Astrocyte (in vitro differentiated cells and primary cell): ENCODE results near the gene MARK1. TPM values are rescaled to one million over a fixed set of nuclear protein-coding genes. Genes with fewer than 3 reads are reported as not detected.

Experiments
- DNase-seq: peaks from one replicate; pipeline ENCODE4 v3.0.0-alpha.2; 2010; ENCODE audit warnings: low read depth
- FAIRE-seq: peaks from 2 replicates; lab custom pipeline; 2011; peaks lifted over from hg19 to GRCh38; lab: Jason Lieb, UNC
- H2AFZ ChIP-seq: 2 replicates; pipeline ENCODE4 v1.6.0; 2012; ENCODE audit warnings: low read depth, low read length, inconsistent platforms
- H3K27ac ChIP-seq: 2 replicates; pipeline ENCODE4 v1.5.1; 2011; ENCODE audit warnings: low read depth, low read length, inconsistent platforms
- H3K27me3 ChIP-seq: 2 replicates; pipeline ENCODE4 v1.6.0; 2011; ENCODE audit warnings: low read length, inconsistent platforms; ENCODE audit not compliant: insufficient read depth
- H3K36me3 ChIP-seq: 2 replicates; pipeline ENCODE4 v1.5.1; 2011; ENCODE audit warnings: low read length, inconsistent platforms; ENCODE audit not compliant: insufficient read depth
- H3K4me1 ChIP-seq: 2 replicates; pipeline ENCODE4 v1.5.1; 2011; ENCODE audit warnings: low read length, inconsistent platforms; ENCODE audit not compliant: insufficient read depth
- H3K4me2 ChIP-seq: 2 replicates; pipeline ENCODE4 v1.6.0; 2012; ENCODE audit warnings: low read length, inconsistent platforms
- H3K4me3 ChIP-seq: 2 replicates; pipeline ENCODE4 v1.5.1; 2011; ENCODE audit warnings: low read depth, mild to moderate bottlenecking, low read length, inconsistent platforms; ENCODE audit not compliant: insufficient read depth
- H3K79me2 ChIP-seq: 2 replicates; pipeline ENCODE4 v1.6.0; 2012; ENCODE audit warnings: mild to moderate bottlenecking, low read length, inconsistent platforms; ENCODE audit not compliant: insufficient read depth
- H3K9ac ChIP-seq: 2 replicates; pipeline ENCODE4 v1.6.0; 2012; ENCODE audit warnings: mild to moderate bottlenecking, low read length, inconsistent platforms
- H3K9me3 ChIP-seq: 2 replicates; pipeline ENCODE4 v1.5.1; 2012; ENCODE audit warnings: low read depth, mild to moderate bottlenecking, low read length, inconsistent platforms; ENCODE audit not compliant: insufficient read depth
- H4K20me1 ChIP-seq: 2 replicates; pipeline ENCODE4 v1.6.0; 2012; ENCODE audit warnings: low read length, inconsistent platforms; ENCODE audit not compliant: insufficient read depth
- H3K27ac Mint-ChIP-seq: one replicate; pipeline ENCODE4 v1.8.0; 2021; ENCODE audit warnings: mild to moderate bottlenecking, mixed read lengths; ENCODE audit not compliant: unreplicated experiment
- H3K27me3 Mint-ChIP-seq: one replicate; pipeline ENCODE4 v1.8.0; 2021; ENCODE audit warnings: low read depth, mixed read lengths; ENCODE audit not compliant: unreplicated experiment
- H3K36me3 Mint-ChIP-seq: one replicate; pipeline ENCODE4 v1.8.0; 2021; ENCODE audit warnings: low read depth, mixed read lengths; ENCODE audit not compliant: unreplicated experiment
- H3K4me1 Mint-ChIP-seq: one replicate; pipeline ENCODE4 v1.8.0; 2021; ENCODE audit warnings: low read depth, mixed read lengths; ENCODE audit not compliant: unreplicated experiment
- H3K4me3 Mint-ChIP-seq: one replicate; pipeline ENCODE4 v1.8.0; 2021; ENCODE audit warnings: mild to moderate bottlenecking, moderate library complexity, mixed read lengths; ENCODE audit not compliant: unreplicated experiment
- H3K9me3 Mint-ChIP-seq: one replicate; pipeline ENCODE4 v1.8.0; 2021; ENCODE audit warnings: mild to moderate bottlenecking, mixed read lengths; ENCODE audit not compliant: unreplicated experiment
- CTCF ChIP-seq: IDR thresholded peaks from 2 replicates; pipeline ENCODE4 v1.5.1; 2011; ENCODE audit warnings: low read depth, mild to moderate bottlenecking, inconsistent platforms, low read length, moderate library complexity; ENCODE audit not compliant: insufficient read depth
- EZH2 ChIP-seq: IDR thresholded peaks from 2 replicates; pipeline ENCODE4 v1.6.1; 2012; ENCODE audit warnings: mild to moderate bottlenecking, low read length, inconsistent platforms; ENCODE audit not compliant: insufficient read depth
- total RNA-seq: library from RNA; stranded (reverse); gene quantifications from 2 replicates; pipeline ENCODE4 v1.2.1, GENCODE V29; 2021

Gene MARK1
- total RNA-seq, 1 donor from 2014 or later = 10.8 TPM

GRCh38 chr1:220684890-220685289, 157.0 kb downstream of the MARK1 start:
- H3K4me3 ChIP-seq = no peak overlapping the region
- H4K20me1 ChIP-seq = no peaks in the 10 kb centered on the region
- H3K9ac ChIP-seq = no peak overlapping the region
- FAIRE-seq = no peak
- H3K27me3 Mint-ChIP-seq = peaks cover 11% of the 10 kb centered on the region
- TF ChIP-seq CTCF = no peak
- TF ChIP-seq EZH2 = no peak
- no peak overlapping the region for H3K27ac Mint-ChIP-seq
- no peaks in the 10 kb centered on the region for H3K79me2 ChIP-seq
- H3K27me3 ChIP-seq = peaks cover 7% of the 10 kb centered on the region
- H2AFZ ChIP-seq = no peak overlapping the region
- H3K9me3 ChIP-seq = no peaks in the 10 kb centered on the region
- H3K36me3 Mint-ChIP-seq = no peaks in the 10 kb centered on the region
- H3K4me2 ChIP-seq = no peak overlapping the region
- no peaks in the 10 kb centered on the region for H3K36me3 ChIP-seq
- H3K27ac ChIP-seq = no peak overlapping the region
- H3K4me1 Mint-ChIP-seq = no peaks in the 10 kb centered on the region
- no peak for DNase-seq
- peaks cover under 1% of the 10 kb centered on the region for H3K4me1 ChIP-seq
- H3K9me3 Mint-ChIP-seq = no peaks in the 10 kb centered on the region
- no peak overlapping the region for H3K4me3 Mint-ChIP-seq

GRCh38 chr1:220685879-220686278, 157.9 kb downstream of the MARK1 start:
- H2AFZ ChIP-seq = no peak overlapping the region
- FAIRE-seq (no peak), DNase-seq (no peak)
- no peaks in the 10 kb centered on the region for H3K9me3 ChIP-seq
- peaks cover 11% of the 10 kb centered on the region for H3K27me3 ChIP-seq
- TF ChIP-seq CTCF = no peak
- TF ChIP-seq EZH2 = no peak
- peaks cover 16% of the 10 kb centered on the region for H3K27me3 Mint-ChIP-seq
- H4K20me1 ChIP-seq = no peaks in the 10 kb centered on the region
- H3K4me3 Mint-ChIP-seq = no peak overlapping the region
- no peaks in the 10 kb centered on the region for H3K36me3 Mint-ChIP-seq
- H3K9me3 Mint-ChIP-seq = no peaks in the 10 kb centered on the region
- H3K4me1 Mint-ChIP-seq = no peaks in the 10 kb centered on the region
- no peak overlapping the region for H3K9ac ChIP-seq
- H3K4me2 ChIP-seq = no peak overlapping the region
- no peaks in the 10 kb centered on the region for H3K36me3 ChIP-seq
- no peak overlapping the region for H3K27ac ChIP-seq
- peaks cover 3% of the 10 kb centered on the region for H3K4me1 ChIP-seq
- no peak overlapping the region for H3K4me3 ChIP-seq
- no peak overlapping the region for H3K27ac Mint-ChIP-seq
- H3K79me2 ChIP-seq = no peaks in the 10 kb centered on the region

GRCh38 chr1:220687809-220688208, 159.9 kb downstream of the MARK1 start:
- no peak overlapping the region for H3K9ac ChIP-seq
- FAIRE-seq (no peak), DNase-seq (no peak)
- no peaks in the 10 kb centered on the region for H3K9me3 ChIP-seq
- H3K4me3 ChIP-seq = no peak overlapping the region
- H3K27me3 Mint-ChIP-seq = peaks cover 35% of the 10 kb centered on the region
- no peaks in the 10 kb centered on the region for H3K4me1 Mint-ChIP-seq
- H3K4me3 Mint-ChIP-seq = no peak overlapping the region
- H3K27me3 ChIP-seq = peaks cover 23% of the 10 kb centered on the region
- H3K9me3 Mint-ChIP-seq = no peaks in the 10 kb centered on the region
- no peak overlapping the region for H3K4me2 ChIP-seq
- H3K27ac ChIP-seq = no peak overlapping the region
- no peaks in the 10 kb centered on the region for H3K79me2 ChIP-seq
- H2AFZ ChIP-seq = no peak overlapping the region
- H3K4me1 ChIP-seq = peaks cover 3% of the 10 kb centered on the region
- H4K20me1 ChIP-seq = no peaks in the 10 kb centered on the region
- no peak overlapping the region for H3K27ac Mint-ChIP-seq
- no peaks in the 10 kb centered on the region for H3K36me3 ChIP-seq
- TF ChIP-seq CTCF = no peak
- no peak for TF ChIP-seq EZH2
- H3K36me3 Mint-ChIP-seq = no peaks in the 10 kb centered on the region
